ENCODE data around the gene SPEN.

SPEN gene

DNA sequence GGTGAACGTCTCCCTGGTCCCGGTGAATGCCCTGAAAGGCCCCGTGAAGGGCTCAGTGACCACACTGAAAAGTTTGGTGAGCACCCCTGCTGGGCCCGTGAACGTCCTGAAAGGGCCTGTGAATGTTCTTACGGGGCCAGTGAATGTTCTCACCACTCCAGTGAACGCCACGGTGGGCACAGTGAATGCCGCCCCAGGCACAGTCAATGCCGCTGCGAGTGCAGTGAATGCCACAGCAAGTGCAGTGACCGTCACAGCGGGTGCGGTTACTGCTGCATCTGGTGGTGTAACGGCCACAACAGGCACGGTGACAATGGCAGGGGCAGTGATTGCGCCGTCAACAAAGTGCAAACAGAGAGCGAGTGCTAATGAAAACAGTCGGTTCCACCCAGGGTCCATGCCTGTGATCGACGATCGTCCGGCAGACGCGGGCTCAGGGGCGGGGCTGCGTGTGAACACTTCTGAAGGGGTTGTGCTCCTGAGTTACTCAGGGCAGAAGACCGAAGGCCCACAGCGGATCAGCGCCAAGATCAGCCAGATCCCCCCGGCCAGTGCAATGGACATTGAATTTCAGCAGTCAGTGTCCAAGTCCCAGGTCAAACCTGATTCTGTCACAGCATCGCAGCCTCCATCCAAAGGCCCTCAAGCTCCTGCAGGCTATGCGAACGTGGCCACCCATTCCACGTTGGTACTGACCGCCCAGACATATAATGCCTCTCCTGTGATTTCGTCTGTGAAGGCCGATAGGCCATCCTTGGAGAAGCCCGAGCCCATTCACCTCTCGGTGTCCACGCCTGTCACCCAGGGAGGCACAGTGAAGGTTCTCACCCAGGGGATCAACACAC is 86.9 kb downstream of the SPEN start:
- Histone ChIP-seq H3K9ac (ENCODE audit: low read depth, low read length) (no peak overlapping the region), H3K27ac (ENCODE audit: low read length) (no peak overlapping the region), H3K4me3 (ENCODE audit: low read length) (no peak overlapping the region), H3K9me3 (ENCODE audit: insufficient read depth, low read depth, low read length) (no peaks in the 10 kb centered on the region), H3K4me1 (ENCODE audit: insufficient read depth, low read length) (no peaks in the 10 kb centered on the region), H3K27me3 (ENCODE audit: insufficient read depth, low read length) (no peaks in the 10 kb centered on the region), H3K36me3 (ENCODE audit: insufficient read depth, low read depth, low read length) (peaks cover 97% of the 10 kb centered on the region)

DNA sequence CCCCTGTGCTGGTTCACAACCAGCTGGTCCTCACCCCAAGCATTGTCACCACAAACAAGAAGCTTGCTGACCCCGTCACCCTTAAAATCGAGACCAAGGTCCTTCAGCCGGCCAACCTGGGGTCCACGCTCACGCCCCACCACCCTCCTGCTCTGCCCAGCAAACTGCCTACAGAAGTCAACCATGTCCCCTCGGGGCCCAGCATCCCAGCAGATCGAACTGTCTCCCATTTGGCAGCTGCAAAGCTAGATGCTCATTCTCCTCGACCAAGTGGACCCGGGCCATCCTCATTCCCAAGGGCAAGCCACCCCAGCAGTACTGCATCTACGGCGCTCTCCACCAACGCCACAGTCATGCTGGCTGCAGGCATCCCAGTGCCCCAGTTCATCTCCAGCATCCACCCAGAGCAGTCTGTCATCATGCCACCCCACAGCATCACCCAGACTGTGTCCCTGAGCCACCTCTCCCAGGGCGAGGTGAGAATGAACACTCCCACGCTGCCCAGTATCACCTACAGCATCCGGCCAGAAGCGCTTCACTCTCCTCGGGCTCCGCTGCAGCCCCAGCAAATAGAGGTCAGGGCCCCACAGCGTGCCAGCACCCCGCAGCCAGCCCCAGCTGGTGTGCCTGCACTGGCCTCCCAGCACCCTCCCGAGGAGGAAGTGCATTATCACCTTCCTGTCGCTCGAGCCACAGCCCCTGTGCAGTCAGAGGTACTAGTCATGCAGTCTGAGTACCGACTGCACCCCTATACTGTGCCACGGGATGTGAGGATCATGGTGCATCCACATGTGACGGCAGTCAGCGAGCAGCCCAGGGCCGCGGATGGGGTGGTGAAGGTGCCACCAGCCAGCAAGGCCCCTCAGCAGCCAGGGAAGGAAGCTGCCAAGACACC is 87.8 kb downstream of the SPEN start:
- Histone ChIP-seq H3K27me3 (ENCODE audit: insufficient read depth, low read length) (no peaks in the 10 kb centered on the region), H3K9ac (ENCODE audit: low read depth, low read length) (no peak overlapping the region), H3K4me1 (ENCODE audit: insufficient read depth, low read length) (no peaks in the 10 kb centered on the region), H3K4me3 (ENCODE audit: low read length) (no peak overlapping the region), H3K9me3 (ENCODE audit: insufficient read depth, low read depth, low read length) (no peaks in the 10 kb centered on the region), H3K36me3 (ENCODE audit: insufficient read depth, low read depth, low read length) (peaks cover 95% of the 10 kb centered on the region), H3K27ac (ENCODE audit: low read length) (no peak overlapping the region)

DNA sequence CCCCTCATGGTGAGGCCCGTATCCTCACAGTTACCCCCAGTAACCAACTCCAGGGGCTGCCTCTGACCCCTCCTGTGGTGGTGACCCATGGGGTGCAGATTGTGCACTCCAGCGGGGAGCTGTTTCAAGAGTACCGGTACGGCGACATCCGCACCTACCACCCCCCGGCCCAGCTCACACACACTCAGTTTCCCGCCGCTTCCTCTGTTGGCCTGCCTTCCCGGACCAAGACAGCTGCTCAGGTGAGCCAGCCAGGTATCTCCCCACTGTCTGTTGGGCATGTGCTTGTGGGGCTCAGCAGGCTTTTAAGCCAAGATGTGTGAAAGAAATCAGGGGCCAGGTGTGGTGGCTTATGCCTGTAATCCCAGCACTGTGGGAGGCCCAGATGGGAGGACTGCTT is 88.5 kb downstream of the SPEN start:
- Histone ChIP-seq H3K27ac (ENCODE audit: low read length) (no peak overlapping the region), H3K27me3 (ENCODE audit: insufficient read depth, low read length) (no peaks in the 10 kb centered on the region), H3K4me1 (ENCODE audit: insufficient read depth, low read length) (no peaks in the 10 kb centered on the region), H3K4me3 (ENCODE audit: low read length) (no peak overlapping the region), H3K9me3 (ENCODE audit: insufficient read depth, low read depth, low read length) (no peaks in the 10 kb centered on the region), H3K36me3 (ENCODE audit: insufficient read depth, low read depth, low read length) (peaks cover 95% of the 10 kb centered on the region), H3K9ac (ENCODE audit: low read depth, low read length) (no peak overlapping the region)

DNA sequence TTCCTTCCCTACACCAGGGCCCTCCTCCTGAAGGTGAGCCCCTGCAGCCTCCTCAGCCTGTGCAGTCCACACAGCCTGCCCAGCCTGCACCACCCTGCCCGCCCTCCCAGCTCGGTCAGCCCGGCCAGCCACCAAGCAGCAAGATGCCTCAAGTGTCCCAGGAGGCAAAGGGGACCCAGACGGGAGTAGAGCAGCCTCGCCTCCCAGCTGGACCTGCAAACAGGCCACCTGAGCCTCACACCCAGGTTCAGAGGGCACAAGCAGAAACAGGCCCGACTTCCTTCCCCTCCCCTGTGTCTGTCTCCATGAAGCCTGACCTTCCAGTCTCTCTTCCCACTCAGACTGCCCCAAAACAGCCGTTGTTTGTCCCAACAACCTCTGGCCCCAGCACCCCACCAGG is 89.6 kb downstream of the SPEN start:
- Histone ChIP-seq H3K4me1 (ENCODE audit: insufficient read depth, low read length) (no peaks in the 10 kb centered on the region), H3K4me3 (ENCODE audit: low read length) (no peak overlapping the region), H3K36me3 (ENCODE audit: insufficient read depth, low read depth, low read length) (peaks cover 95% of the 10 kb centered on the region), H3K9me3 (ENCODE audit: insufficient read depth, low read depth, low read length) (no peaks in the 10 kb centered on the region), H3K9ac (ENCODE audit: low read depth, low read length) (peak overlapping the region; percentile 15; the same call in 1 of the 2 replicates), H3K27ac (ENCODE audit: low read length) (no peak overlapping the region), H3K27me3 (ENCODE audit: insufficient read depth, low read length) (no peaks in the 10 kb centered on the region)

DNA sequence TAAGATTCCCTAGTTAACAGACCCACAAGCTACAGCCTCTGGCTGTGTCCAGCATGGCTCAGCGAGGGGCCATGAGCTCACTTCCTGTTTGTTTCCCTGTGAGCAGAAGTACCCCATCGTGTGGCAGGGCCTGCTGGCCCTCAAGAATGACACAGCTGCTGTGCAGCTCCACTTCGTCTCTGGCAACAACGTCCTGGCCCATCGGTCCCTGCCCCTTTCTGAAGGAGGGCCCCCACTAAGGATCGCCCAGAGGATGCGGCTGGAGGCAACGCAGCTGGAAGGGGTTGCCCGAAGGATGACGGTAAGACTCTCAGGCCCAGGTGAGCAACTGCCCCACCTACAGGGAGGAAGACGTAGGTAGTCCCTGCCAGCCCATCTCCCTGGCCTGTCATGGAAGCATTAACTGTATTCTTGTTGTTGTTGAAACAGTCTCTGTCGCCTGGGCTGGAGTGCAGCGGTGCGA is 90.2 kb downstream of the SPEN start:
- peaks cover 95% of the 10 kb centered on the region for H3K36me3 ChIP-seq (ENCODE audit: insufficient read depth, low read depth, low read length)

DNA sequence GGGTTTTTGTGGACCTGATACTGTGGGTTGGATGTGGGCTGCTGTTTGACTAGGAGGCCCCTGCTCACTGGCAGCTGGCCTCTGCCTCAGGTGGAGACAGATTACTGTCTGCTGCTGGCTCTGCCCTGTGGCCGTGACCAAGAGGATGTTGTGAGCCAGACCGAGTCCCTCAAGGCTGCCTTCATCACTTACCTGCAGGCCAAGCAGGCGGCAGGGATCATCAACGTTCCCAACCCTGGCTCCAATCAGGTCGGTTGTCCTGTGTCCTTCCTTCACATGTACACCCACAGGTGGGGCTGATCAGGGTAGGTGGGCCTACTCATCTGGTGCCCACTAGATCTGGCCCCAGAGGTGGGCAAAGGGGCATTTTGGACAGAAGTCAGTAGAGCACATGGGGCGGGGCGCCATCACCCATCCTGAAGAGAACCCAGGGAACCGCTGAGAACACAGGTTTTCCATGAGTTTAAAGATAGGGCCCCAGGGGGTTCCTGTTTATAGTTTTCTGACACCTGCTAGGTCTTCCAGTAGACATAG is 91.2 kb downstream of the SPEN start:
- Histone ChIP-seq H3K9ac (ENCODE audit: low read depth, low read length) (no peak overlapping the region), H3K9me3 (ENCODE audit: insufficient read depth, low read depth, low read length) (no peaks in the 10 kb centered on the region), H3K27me3 (ENCODE audit: insufficient read depth, low read length) (no peaks in the 10 kb centered on the region), H3K27ac (ENCODE audit: low read length) (no peak overlapping the region), H3K4me1 (ENCODE audit: insufficient read depth, low read length) (no peaks in the 10 kb centered on the region), H3K4me3 (ENCODE audit: low read length) (no peak overlapping the region), H3K36me3 (ENCODE audit: insufficient read depth, low read depth, low read length) (peaks cover 95% of the 10 kb centered on the region)

More for the DNA sequence above, 90.2 kb downstream of the SPEN start:
- no peak overlapping the region for H3K27ac ChIP-seq (ENCODE audit: low read length)
- no peaks in the 10 kb centered on the region for H3K27me3 ChIP-seq (ENCODE audit: insufficient read depth, low read length)
- H3K9me3 ChIP-seq (ENCODE audit: insufficient read depth, low read depth, low read length): no peaks in the 10 kb centered on the region
- peak overlapping the region; percentile 15; the same call in 1 of the 2 replicates for H3K9ac ChIP-seq (ENCODE audit: low read depth, low read length)
- no peaks in the 10 kb centered on the region for H3K4me1 ChIP-seq (ENCODE audit: insufficient read depth, low read length)
- H3K4me3 ChIP-seq (ENCODE audit: low read length): no peak overlapping the region

DNA sequence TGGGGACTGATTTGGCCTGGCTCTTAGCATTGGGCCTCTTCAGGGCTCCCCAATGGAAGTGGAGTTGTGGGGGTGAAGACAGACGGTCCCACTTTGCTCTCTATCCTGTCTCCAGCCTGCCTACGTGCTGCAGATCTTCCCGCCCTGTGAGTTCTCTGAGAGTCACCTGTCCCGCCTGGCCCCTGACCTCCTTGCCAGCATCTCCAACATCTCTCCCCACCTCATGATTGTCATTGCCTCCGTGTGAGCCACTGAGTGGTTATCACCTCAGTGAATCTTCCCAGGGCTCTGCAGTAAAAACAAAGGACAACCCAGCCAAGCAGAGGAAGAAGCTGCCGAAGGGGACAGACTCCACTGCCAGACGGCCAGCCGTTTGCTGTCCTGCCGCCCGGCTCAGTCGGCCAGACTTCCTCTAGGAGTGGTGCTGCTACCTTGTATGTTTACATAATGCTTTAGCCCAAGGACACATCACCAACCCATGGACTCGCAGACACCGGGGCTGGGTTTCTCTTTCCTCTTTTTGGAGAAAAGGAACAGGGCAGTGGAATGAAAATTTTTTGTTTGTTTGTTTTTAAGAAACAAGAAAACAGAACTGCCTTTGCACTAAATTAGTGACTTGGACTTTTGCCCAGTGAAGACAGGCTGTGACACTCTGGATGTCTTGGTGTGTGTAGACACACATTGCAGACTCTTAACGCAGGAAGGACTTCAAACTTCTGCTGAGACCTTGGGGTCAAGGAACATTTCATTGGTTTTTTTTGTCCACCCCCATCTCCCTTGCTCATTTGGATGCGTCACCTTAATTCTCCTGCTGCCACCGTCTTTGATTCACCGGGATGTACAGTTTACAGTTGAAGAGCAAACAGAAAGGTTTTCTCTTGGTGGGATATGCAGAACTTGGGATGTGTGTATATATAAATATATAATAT is 91.9 kb downstream of the SPEN start:
- H3K36me3 ChIP-seq (ENCODE audit: insufficient read depth, low read depth, low read length): peaks cover 87% of the 10 kb centered on the region
- no peak overlapping the region for H3K4me3 ChIP-seq (ENCODE audit: low read length)
- H3K27me3 ChIP-seq (ENCODE audit: insufficient read depth, low read length): no peaks in the 10 kb centered on the region
- H3K9me3 ChIP-seq (ENCODE audit: insufficient read depth, low read depth, low read length): no peaks in the 10 kb centered on the region
- H3K4me1 ChIP-seq (ENCODE audit: insufficient read depth, low read length): no peaks in the 10 kb centered on the region
- no peak overlapping the region for H3K9ac ChIP-seq (ENCODE audit: low read depth, low read length)
- no peak overlapping the region for H3K27ac ChIP-seq (ENCODE audit: low read length)

DNA sequence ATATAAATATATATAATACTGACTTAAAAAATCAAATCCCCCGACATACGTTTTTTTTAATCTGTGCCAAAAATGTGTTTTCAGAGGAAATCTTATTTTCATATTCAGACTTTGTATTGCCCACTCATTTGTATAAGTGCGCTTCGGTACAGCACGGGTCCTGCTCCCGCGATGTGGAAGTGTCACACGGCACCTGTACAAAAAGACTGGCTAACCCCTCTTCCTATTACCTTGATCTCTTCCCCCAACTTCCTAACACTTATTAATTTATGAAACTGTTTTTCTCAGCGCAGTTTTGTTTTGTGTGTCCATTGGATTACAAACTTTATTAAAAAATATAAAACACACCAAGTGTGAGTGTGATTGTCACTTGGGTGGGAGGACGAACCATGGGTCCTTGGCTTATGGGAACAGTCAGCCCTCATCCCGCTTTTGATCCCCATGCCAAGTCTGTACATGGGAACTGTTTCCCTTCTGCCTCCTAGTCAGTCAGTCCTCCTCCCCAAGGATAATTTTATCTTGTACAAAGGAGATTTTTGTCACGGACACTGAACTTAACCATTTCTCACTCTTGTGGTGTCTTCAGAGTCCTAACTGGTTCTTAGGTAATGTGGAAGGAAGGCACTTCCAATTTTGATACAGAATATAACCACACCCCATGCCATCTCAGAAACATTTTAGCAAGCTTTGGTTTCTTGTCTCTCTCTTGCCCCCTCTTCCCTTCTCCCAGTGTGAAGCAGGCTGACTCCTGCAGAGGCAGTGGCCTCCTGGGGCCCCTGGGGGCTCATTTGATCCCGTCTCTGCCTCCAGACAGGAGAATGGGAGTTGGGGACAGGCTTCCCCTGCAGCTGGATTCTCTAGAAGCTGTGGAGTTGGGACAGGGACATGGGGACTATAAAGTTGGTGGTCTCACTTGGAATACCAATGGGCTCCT is 92.9 kb downstream of the SPEN start:
- Histone ChIP-seq H3K4me1 (ENCODE audit: insufficient read depth, low read length) (no peaks in the 10 kb centered on the region), H3K9ac (ENCODE audit: low read depth, low read length) (no peak overlapping the region), H3K27ac (ENCODE audit: low read length) (no peak overlapping the region), H3K27me3 (ENCODE audit: insufficient read depth, low read length) (no peaks in the 10 kb centered on the region), H3K9me3 (ENCODE audit: insufficient read depth, low read depth, low read length) (no peaks in the 10 kb centered on the region), H3K4me3 (ENCODE audit: low read length) (no peak overlapping the region), H3K36me3 (ENCODE audit: insufficient read depth, low read depth, low read length) (peaks cover 81% of the 10 kb centered on the region)

DNA sequence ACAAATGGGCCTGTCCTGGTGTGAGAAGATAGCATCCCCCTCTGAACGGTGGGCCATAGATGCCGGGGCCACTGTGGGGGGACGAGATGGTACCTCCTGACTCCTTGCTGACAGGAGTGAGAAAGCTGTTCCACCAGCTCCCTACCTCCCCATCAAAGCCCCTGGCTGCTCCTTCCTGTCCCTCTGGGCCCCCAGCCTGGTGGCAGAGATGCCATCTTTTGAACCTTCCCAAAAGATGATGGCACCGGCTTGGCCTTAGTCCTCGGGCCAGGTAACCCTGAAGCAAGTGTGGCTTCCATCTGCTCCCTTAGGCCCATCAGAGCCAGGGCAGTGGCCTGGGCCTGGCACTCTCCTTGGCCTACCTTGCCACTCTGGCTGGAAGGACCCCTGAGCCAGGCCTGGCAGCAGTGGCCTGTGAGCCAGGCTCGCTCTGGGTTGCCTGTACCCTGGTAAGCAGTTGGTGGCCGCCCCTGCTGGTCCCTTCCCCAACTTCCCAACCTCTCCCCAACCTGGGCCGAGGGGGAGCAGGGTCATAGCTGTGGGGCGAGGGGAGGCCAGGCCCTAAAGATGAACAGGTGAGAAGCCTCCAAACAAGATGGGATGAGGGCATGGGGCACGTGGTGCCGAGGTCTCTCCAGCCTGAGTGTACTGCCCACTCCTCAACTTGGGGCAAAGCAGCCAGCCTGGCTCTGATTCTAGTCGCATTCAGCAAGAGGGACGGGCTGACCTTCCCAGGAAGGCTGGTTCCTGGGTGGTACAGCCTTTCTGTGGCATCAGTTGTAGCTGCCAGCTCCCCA is 93.7 kb downstream of the SPEN start:
- Histone ChIP-seq H3K4me3 (ENCODE audit: low read length) (no peak overlapping the region), H3K9ac (ENCODE audit: low read depth, low read length) (no peak overlapping the region), H3K36me3 (ENCODE audit: insufficient read depth, low read depth, low read length) (peaks cover 80% of the 10 kb centered on the region), H3K4me1 (ENCODE audit: insufficient read depth, low read length) (no peaks in the 10 kb centered on the region), H3K9me3 (ENCODE audit: insufficient read depth, low read depth, low read length) (no peaks in the 10 kb centered on the region), H3K27ac (ENCODE audit: low read length) (no peak overlapping the region), H3K27me3 (ENCODE audit: insufficient read depth, low read length) (no peaks in the 10 kb centered on the region)
